HepG2 (cell line): ENCODE results near the gene POLR2H. TPM values are rescaled to one million over a fixed set of nuclear protein-coding genes. Genes with fewer than 3 reads are reported as not detected.

Experiments
- ATAC-seq: fragments of 200-7000 bp; cut with Tn5 transposase; 3 replicates; pipeline ENCODE4 v1.9.1; 2020; ENCODE audit warnings: mild to moderate bottlenecking, moderate library complexity
- BruUV-seq: library from RNA; stranded (reverse); fragments of 400-500 nt; replicated peaks from 2 replicates; lab custom pipeline; 2021; lab: Mats Ljungman, UMichigan
- CTCF ChIA-PET: fragments of 300-600 bp; formaldehyde crosslinking; extraction: SDS; loops from one replicate; lab custom pipeline; 2021; ENCODE audit warnings: low total read pairs, inconsistent platforms, low intra/inter-chr PET ratio; lab: Yijun Ruan, JAX
- POLR2A ChIA-PET: fragments of 350-600 bp; sonication (Branson Sonifier 250); formaldehyde crosslinking; loops from one replicate; lab custom pipeline; 2020; ENCODE audit warnings: antibody characterized with exemption, inconsistent platforms; lab: Yijun Ruan, JAX
- DNase-seq: peaks from one replicate; pipeline ENCODE4 v3.0.0-alpha.2; 2015; ENCODE audit warnings: low spot score
- FAIRE-seq: peaks from 3 replicates; lab custom pipeline; 2011; peaks lifted over from hg19 to GRCh38; lab: Jason Lieb, UNC
- H2AFZ ChIP-seq: one replicate; pipeline ENCODE4 v1.6.1; 2011; ENCODE audit warnings: low read length, inconsistent platforms
- H3K27ac ChIP-seq: fragments of 300-600 bp; 3 replicates; pipeline ENCODE4 v1.8.0; 2011; ENCODE audit warnings: mixed run types, mild to moderate bottlenecking, mixed read lengths, low read length, inconsistent platforms; ENCODE audit not compliant: insufficient read depth; ENCODE audit errors: extremely low read length
- H3K27me3 ChIP-seq, 2 experiments: fragments of 200-600 bp in 1 of 2; 2 replicates in 1 of 2; 3 replicates in 1 of 2; pipeline versions ENCODE4 v1.6.0 to v1.8.0; 2011; ENCODE audit warnings: low read length in 2 of 2, mild to moderate bottlenecking in 2 of 2, moderate library complexity in 2 of 2, inconsistent platforms in 1 of 2; ENCODE audit not compliant: insufficient read depth in 2 of 2, control insufficient read depth in 1 of 2
- H3K36me3 ChIP-seq, 2 experiments: fragments of 200-600 bp in 1 of 2; replicated peaks in 1 of 2; 2 replicates in 1 of 2; 3 replicates in 1 of 2; pipeline versions ENCODE4 v1.5.1 to v1.8.0; 2011; ENCODE audit warnings: low read length in 2 of 2, inconsistent platforms in 1 of 2; ENCODE audit not compliant: insufficient read depth in 2 of 2, control insufficient read depth in 1 of 2
- H3K4me1 ChIP-seq: 2 replicates; pipeline ENCODE4 v1.5.1; 2012; ENCODE audit warnings: low read length, inconsistent platforms; ENCODE audit not compliant: insufficient read depth
- H3K4me2 ChIP-seq: 2 replicates; pipeline ENCODE4 v1.6.0; 2011; ENCODE audit warnings: low read depth, low read length, inconsistent platforms
- H3K4me3 ChIP-seq, 3 experiments: fragments of 200-600 bp in 1 of 3; sonication (generic), shearing (Covaris generic) in 1 of 3; replicated peaks in 1 of 3; 2 replicates each; pipeline ENCODE4 v1.5.1; 2011 to 2016; ENCODE audit warnings: low read length in 3 of 3, inconsistent platforms in 2 of 3, low read depth in 2 of 3, mild to moderate bottlenecking in 2 of 3, control low read depth in 1 of 3, mixed read lengths in 1 of 3; ENCODE audit not compliant: insufficient read depth in 1 of 3
- H3K79me2 ChIP-seq: one replicate; pipeline ENCODE4 v1.6.1; 2011; ENCODE audit warnings: low read length, inconsistent platforms; ENCODE audit not compliant: insufficient read depth
- H3K9ac ChIP-seq: 2 replicates; pipeline ENCODE4 v1.6.0; 2011; ENCODE audit warnings: mild to moderate bottlenecking, low read depth, low read length, inconsistent platforms; ENCODE audit not compliant: insufficient read depth
- H3K9me3 ChIP-seq: 2 replicates; pipeline ENCODE4 v1.5.1; 2012; ENCODE audit warnings: mild to moderate bottlenecking, low read length
- H4K20me1 ChIP-seq: 2 replicates; pipeline ENCODE4 v1.6.0; 2011; ENCODE audit warnings: inconsistent platforms, mild to moderate bottlenecking, low read length, moderate library complexity; ENCODE audit not compliant: insufficient read depth
- HNRNPL ChIP-seq: fragments of 200-400 bp; formaldehyde crosslinking; IDR thresholded peaks from 2 replicates; pipeline ENCODE4 v1.6.1; 2017; ENCODE audit warnings: mild to moderate bottlenecking, low read depth, low read length
- IKZF5 ChIP-seq: IDR thresholded peaks from 2 replicates; pipeline ENCODE4 v1.6.1; 2018; ENCODE audit warnings: missing genetic modification reagents, mild to moderate bottlenecking, missing compliant biosample characterization
- KDM4B ChIP-seq: sonication (generic); formaldehyde crosslinking; IDR thresholded peaks from 2 replicates; pipeline ENCODE4 v1.4.0; 2020; ENCODE audit warnings: missing genetic modification reagents
- LCORL ChIP-seq, 2 experiments: fragments of 450-650 bp in 1 of 2; sonication (generic) in 1 of 2; formaldehyde crosslinking in 1 of 2; IDR thresholded peaks; 2 replicates each; pipeline versions ENCODE4 v1.5.0 to v1.6.1; 2017 to 2020; ENCODE audit warnings: antibody characterized with exemption in 1 of 2, missing genetic modification reagents in 1 of 2
- MYC ChIP-seq: sonication (generic); formaldehyde crosslinking; IDR thresholded peaks from 2 replicates; pipeline ENCODE4 v1.9.0; 2021; ENCODE audit warnings: missing genetic modification reagents, borderline replicate concordance
- POLR2A ChIP-seq, 2 experiments: IDR thresholded peaks; 2 replicates each; pipeline ENCODE4 v1.6.1; 2011; ENCODE audit warnings: low read depth in 2 of 2, low read length in 2 of 2, mild to moderate bottlenecking in 1 of 2, moderate library complexity in 1 of 2; ENCODE audit not compliant: insufficient read depth in 1 of 2
- SCMH1 ChIP-seq: sonication (generic); formaldehyde crosslinking; IDR thresholded peaks from 2 replicates; pipeline ENCODE4 v1.9.0; 2021; ENCODE audit warnings: missing genetic modification reagents, mild to moderate bottlenecking, borderline replicate concordance
- ZFYVE20 ChIP-seq: sonication (generic); formaldehyde crosslinking; IDR thresholded peaks from 2 replicates; pipeline ENCODE4 v1.8.0; 2023; ENCODE audit warnings: low read depth, mild to moderate bottlenecking, moderate library complexity, missing genetic modification reagents, borderline replicate concordance
- ZNF10 ChIP-seq: sonication (generic); formaldehyde crosslinking; IDR thresholded peaks from 2 replicates; pipeline ENCODE4 v1.4.0; 2020; ENCODE audit warnings: mild to moderate bottlenecking, low read depth, missing genetic modification reagents, borderline replicate concordance
- ZNF251 ChIP-seq: sonication (generic); formaldehyde crosslinking; IDR thresholded peaks from 2 replicates; pipeline ENCODE4 v1.9.0; 2021; ENCODE audit warnings: mild to moderate bottlenecking, missing genetic modification reagents
- ZNF317 ChIP-seq: sonication (generic); formaldehyde crosslinking; IDR thresholded peaks from 2 replicates; pipeline ENCODE4 v1.5.0; 2020; ENCODE audit warnings: mild to moderate bottlenecking, missing genetic modification reagents
- ZNF558 ChIP-seq: sonication (generic); formaldehyde crosslinking; IDR thresholded peaks from 2 replicates; pipeline ENCODE4 v1.9.0; 2022; ENCODE audit warnings: mild to moderate bottlenecking, missing genetic modification reagents, borderline replicate concordance
- ZNF563 ChIP-seq: sonication (generic); formaldehyde crosslinking; IDR thresholded peaks from 2 replicates; pipeline ENCODE4 v1.8.0; 2022; ENCODE audit warnings: mild to moderate bottlenecking, moderate library complexity, missing genetic modification reagents
- ZNF629 ChIP-seq: sonication (generic); formaldehyde crosslinking; conservative IDR thresholded peaks from 2 replicates; pipeline ENCODE4 v1.5.0; 2020; ENCODE audit warnings: missing genetic modification reagents
- ZNF646 ChIP-seq: sonication (generic); formaldehyde crosslinking; IDR thresholded peaks from 2 replicates; pipeline ENCODE4 v1.9.0; 2021; ENCODE audit warnings: mild to moderate bottlenecking, missing genetic modification reagents
- ZNF709 ChIP-seq: sonication (generic); formaldehyde crosslinking; IDR thresholded peaks from 2 replicates; pipeline ENCODE4 v1.5.0; 2020; ENCODE audit warnings: mild to moderate bottlenecking, missing genetic modification reagents
- WGBS: methylation state at CpG from one replicate; pipeline ENCODE4 v1.1.6; 2017; ENCODE audit warnings: low lambda C conversion rate; 5-methylcytosine and 5-hydroxymethylcytosine counted together
- in situ Hi-C: cut with HindIII; loops from 2 replicates; pipeline ENCODE4 v1.10.0; 2017; ENCODE audit warnings: low pct_unique_long_range_greater_than_20kb; ENCODE audit not compliant: extremely low pct_ligation_motif_present
- intact Hi-C: fragments of 100-400 bp; cut with micrococcal nuclease; formaldehyde crosslinking; loops from one replicate; pipeline ENCODE4 v1.10.0; 2022; ENCODE audit not compliant: unreplicated experiment
- polyA plus RNA-seq, 8 experiments: library from polyadenylated mRNA; depleted of rRNA in 3 of 8; stranded (reverse) in 7 of 8; unstranded in 1 of 8; fragments of >200 nt; fragmentation: Illumina TruSeq in 4 of 8; extraction: Trizol in 4 of 8; gene quantifications; 2 replicates each; pipeline versions ENCODE4 v1.2.1 to v1.2.3, GENCODE V29; 2011 to 2016; ENCODE audit warnings: low read depth in 4 of 8, missing spikeins in 1 of 8, mixed read lengths in 1 of 8; ENCODE audit not compliant: insufficient read depth in 1 of 8
- total RNA-seq, 5 experiments: library from RNA; depleted of rRNA; stranded (reverse); fragments of >200 nt; fragmentation: Illumina TruSeq; extraction: Trizol; gene quantifications; 2 replicates each; pipeline ENCODE4 v1.2.3, GENCODE V29; 2016; ENCODE audit warnings: low read depth in 1 of 5

POLR2H gene
- total and polyA plus RNA-seq, 2 of the 13 experiments (the other 11 are each of a cell fraction or from before 2014, with no cell fraction given), result 118 to 194 TPM

GRCh38 chr3:184414418-184415202, 53.1 kb downstream of the POLR2H start:
- WGBS, result 74% methylated on average over 13 of the region's 16 CpGs
- peaks cover 41% of the 10 kb centered on the region for H3K4me1 ChIP-seq
- H4K20me1 ChIP-seq, result no peaks in the 10 kb centered on the region
- no peak overlapping the region for H2AFZ ChIP-seq
- intact Hi-C loops, result loop anchor here (5.0 kb wide), 1 partner anchor 128 kb away; no protein-coding TSS in a partner anchor
- DNase-seq (no peak), FAIRE-seq (peak; percentile 73), ATAC-seq (no peak)
- no peak overlapping the region for H3K27ac ChIP-seq
- ChIA-PET POLR2A (interaction anchor here (0.7 to 1.6 kb wide), 3 partner anchors 15 to 37 kb away, joined by 3 to 4 read pairs (median 3); partner anchors contain the start of gene CHRD), CTCF (no interaction called here)
- peak overlapping the region in 1 of 3 experiments; percentile 33; a peak in 1 of 6 replicates for H3K4me3 ChIP-seq
- peak overlapping the region; percentile 49 for H3K4me2 ChIP-seq
- in situ Hi-C loops, result no loop called here
- H3K36me3 ChIP-seq, result no peaks in the 10 kb centered on the region
- no peak overlapping the region for H3K9ac ChIP-seq
- no TSS peak for BruUV-seq
- peaks cover 0 to 2% of the 10 kb centered on the region in 2 experiments; a peak in 1 of 5 replicates for H3K27me3 ChIP-seq
- no peaks in the 10 kb centered on the region for H3K9me3 ChIP-seq
- H3K79me2 ChIP-seq, result no peaks in the 10 kb centered on the region
- TF ChIP-seq ZNF558 (CRISPR knock-in tag), result no peak
- TF ChIP-seq ZFYVE20 (CRISPR knock-in tag), result no peak
- TF ChIP-seq ZNF317 (CRISPR knock-in tag), result no peak
- no peak for TF ChIP-seq LCORL (IDR thresholded peaks at IDR 0.05)
- TF ChIP-seq LCORL (CRISPR knock-in tag; IDR thresholded peaks at IDR 0.05), result peak; percentile 7; the same call in 1 of the 2 replicates
- peak; percentile 61; the same call in 1 of the 2 replicates for TF ChIP-seq HNRNPL
- no peak for TF ChIP-seq ZNF10 (CRISPR knock-in tag)
- no peak for TF ChIP-seq ZNF563 (CRISPR knock-in tag)
- no peak for TF ChIP-seq KDM4B (CRISPR knock-in tag)
- TF ChIP-seq POLR2A (IDR thresholded peaks at IDR 0.05; ENCODE audit: insufficient read depth in 1 of 2, low read depth in 2 of 2, low read length in 2 of 2), result no peak
- no peak for TF ChIP-seq MYC (CRISPR knock-in tag)
- TF ChIP-seq SCMH1 (CRISPR knock-in tag), result no peak
- no peak for TF ChIP-seq IKZF5
- TF ChIP-seq ZNF646 (CRISPR knock-in tag), result peak; percentile 90
- TF ChIP-seq ZNF709 (CRISPR knock-in tag), result no peak
- TF ChIP-seq ZNF629 (CRISPR knock-in tag), result no peak
- no peak for TF ChIP-seq ZNF251
